Ramos (cell line): ENCODE data around the gene NEUROD2.

Source experiments
- in situ Hi-C: fragments of 300-500 bp; cut with MboI; formaldehyde crosslinking; loops from one replicate; pipeline ENCODE4 v1.14.3; 2022; ENCODE audit warnings: low sequenced_read_pairs; ENCODE audit not compliant: unreplicated experiment

Gene NEUROD2

DNA sequence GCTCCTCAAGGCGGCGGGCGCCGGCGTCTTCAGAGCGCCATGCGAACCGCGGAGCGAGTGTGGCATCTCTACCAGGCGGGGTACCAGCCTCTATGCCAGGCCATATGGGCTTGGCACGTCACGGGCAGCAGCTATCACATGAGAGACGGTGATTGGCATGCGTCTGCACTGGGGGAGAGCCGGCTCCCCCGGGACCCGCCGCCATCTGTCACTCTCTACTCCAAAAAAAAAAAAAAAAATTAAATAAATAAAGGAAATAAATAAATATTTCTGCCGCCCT is at the start of gene NEUROD2:
Gene NEUROD2 (minus strand): TSS at position 70 of the 280 bp plus-strand sequence. CDS start 1,321 bp downstream, outside the sequence.
- in situ Hi-C loops = no loop called here

DNA sequence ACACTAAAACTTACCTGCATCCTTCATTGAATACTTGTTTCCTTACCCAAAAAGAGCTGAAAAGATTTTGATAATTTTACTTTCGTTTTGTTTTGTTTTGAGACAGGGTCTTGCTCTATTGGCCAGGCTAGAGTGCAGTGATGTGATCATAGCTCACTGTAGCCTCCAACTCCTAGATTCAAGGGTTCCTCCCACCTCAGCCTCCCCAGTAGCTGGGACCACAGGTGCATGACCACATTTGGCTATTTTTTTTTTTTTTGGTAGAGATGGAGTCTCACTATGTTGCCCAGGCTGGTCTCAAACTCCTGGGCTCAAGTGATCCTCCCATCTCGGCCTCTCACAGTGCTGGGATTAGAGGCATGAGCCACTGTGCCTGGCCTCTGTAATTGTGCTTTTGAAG is 47.4 kb upstream of the NEUROD2 start:
- in situ Hi-C loops = no loop called here

DNA sequence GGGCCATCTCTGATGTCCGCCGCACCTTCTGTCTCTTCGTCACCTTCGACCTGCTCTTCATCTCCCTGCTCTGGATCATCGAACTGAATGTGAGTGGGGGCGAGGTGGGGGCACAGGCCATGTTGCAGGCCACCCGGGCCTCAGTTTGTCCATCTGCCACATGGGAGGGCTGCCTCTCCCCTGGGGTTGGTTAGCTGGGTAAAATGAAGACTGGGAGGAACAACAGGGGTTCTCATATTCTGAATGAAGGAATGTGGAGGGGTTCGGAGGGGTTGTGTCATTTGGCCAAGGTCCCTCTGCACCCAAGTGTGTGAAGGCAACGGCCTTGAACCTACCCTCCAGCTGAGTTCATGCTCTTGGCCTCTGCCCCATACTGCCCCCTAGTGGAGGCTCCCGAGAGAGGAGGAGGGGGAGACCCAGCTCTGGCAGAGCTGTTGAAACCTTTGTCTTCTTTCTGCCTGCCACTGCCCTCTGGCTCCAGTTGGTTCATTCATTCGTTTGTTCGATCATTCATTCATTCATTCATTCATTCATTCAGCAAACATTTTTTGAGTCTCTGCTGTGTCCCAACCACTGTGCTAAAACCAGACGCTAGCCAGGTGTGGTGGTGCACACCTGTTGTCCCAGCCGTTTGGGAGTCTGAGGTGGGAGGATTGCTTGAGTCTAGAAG is 46.1 kb upstream of the NEUROD2 start:
- in situ Hi-C loops = no loop called here

DNA sequence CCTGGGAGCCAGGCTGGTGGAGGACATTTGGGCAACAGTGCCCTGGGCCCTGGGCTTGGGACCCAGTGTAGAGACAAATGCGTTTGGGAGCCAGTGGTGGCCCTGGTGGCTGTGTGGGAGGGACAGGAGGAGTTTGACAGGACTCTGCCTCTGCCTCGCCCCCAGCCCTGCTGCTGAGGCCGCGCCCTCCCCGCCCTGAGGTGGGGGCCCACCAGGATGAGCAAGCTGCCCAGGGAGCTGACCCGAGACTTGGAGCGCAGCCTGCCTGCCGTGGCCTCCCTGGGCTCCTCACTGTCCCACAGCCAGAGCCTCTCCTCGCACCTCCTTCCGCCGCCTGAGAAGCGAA is 45.6 kb upstream of the NEUROD2 start:
- in situ Hi-C loops = no loop called here

GRCh38 chr17:39652587-39653315 is 45.0 kb upstream of the NEUROD2 start:
- in situ Hi-C loops = no loop called here

DNA sequence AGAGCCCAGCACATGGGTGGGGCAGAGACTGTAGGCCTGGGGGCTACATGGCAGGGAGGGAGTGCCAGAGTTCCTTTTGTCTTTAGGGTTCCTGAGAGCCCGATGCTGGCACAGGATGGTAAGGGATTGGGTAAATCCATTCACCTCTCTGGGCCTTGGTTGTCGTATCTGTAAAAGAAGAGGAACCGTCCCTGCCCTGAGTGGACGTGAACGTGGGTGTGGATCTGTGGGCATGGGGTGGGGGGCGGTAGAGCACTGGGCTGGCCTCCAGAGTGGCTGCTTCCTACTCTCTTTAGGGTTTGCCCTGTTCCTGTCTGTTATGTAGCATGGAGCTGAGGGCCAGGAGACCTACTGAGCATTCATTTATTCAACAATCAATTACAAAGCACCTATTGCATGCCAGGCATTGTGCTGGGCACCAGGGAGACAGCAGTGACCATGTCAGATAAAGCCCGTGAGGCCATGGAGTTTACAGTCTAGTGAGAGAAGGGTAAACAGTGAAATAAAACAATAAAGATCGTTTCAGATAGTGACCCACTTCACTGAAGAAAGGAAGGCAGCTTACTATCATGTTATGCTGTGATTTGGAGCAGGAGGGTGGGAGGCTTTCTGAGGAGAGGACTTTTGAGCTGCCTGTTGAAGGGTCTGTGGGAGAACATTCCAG is 44.3 kb upstream of the NEUROD2 start:
- in situ Hi-C loops = no loop called here

- in situ Hi-C loops = no loop called here
Measured at GRCh38 chr17:39650121-39650579, 42.4 kb upstream of the NEUROD2 start.

- in situ Hi-C loops = no loop called here
Measured at GRCh38 chr17:39648616-39649366, 41.1 kb upstream of the NEUROD2 start.

- in situ Hi-C loops = no loop called here
Measured at GRCh38 chr17:39647256-39647655, 39.5 kb upstream of the NEUROD2 start.

GRCh38 chr17:39643271-39643670 is 35.6 kb upstream of the NEUROD2 start:
- in situ Hi-C loops = no loop called here

DNA sequence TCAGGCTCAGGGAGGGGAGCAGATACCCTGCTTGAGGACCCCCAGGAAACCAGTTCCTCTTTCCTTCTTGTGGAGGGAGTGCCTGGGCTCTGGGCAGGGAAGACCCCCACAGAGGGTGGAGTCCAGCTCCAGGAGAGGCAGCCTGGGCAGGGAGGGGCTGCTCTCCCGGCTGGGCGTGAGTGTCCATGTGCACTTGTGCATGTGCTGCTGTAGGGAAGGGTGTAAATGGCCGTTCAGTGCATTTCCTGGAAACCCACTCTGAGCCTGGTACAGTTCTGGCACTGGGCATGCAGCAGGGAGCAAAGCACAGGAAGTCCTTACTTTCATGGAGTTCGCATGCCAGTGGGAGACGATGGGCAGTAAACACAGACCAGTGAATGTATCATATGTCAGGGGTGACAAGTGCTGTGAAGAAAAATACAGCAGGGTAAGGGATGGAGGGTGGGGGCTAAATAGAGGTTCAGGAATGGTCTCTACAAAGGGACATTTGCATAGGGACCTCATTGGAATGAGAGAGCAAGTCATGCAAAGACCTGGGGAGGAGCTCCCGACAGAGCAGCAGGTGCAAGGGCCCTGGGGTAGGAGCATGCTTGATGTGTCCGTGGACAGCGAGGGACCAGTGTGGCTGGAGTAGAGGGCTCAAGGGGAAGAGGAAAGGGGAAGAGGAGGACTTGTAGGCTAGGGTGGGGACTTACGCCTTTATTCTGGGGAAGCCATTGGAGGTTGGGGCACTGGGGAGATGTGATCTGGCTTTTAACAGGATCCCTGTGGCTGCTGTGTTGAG is 34.8 kb upstream of the NEUROD2 start:
- in situ Hi-C loops = no loop called here

DNA sequence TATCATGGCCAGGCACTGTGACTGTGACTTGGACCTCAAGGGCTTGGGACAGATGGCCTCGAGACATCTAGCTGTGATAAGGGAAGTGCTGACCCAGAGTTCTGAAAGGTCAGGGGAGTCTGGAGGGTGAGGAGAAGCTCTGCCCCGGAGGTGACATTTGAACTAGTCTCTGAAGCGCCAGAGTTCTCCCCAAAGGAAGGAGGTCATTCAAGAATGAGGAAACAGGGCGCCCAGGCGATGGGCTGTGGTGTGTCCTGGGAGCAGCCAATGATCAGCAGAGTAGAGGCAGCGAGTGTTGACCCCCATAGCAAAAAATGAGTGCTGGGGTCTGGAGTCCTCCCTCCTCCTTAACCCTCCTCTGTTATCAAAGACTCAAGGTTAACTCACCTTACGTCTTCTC is 34.2 kb upstream of the NEUROD2 start:
- in situ Hi-C loops = no loop called here

GRCh38 chr17:39641097-39641496 is 33.4 kb upstream of the NEUROD2 start:
- in situ Hi-C loops = no loop called here

- in situ Hi-C loops = no loop called here
Measured at GRCh38 chr17:39640591-39641031, 32.9 kb upstream of the NEUROD2 start.

DNA sequence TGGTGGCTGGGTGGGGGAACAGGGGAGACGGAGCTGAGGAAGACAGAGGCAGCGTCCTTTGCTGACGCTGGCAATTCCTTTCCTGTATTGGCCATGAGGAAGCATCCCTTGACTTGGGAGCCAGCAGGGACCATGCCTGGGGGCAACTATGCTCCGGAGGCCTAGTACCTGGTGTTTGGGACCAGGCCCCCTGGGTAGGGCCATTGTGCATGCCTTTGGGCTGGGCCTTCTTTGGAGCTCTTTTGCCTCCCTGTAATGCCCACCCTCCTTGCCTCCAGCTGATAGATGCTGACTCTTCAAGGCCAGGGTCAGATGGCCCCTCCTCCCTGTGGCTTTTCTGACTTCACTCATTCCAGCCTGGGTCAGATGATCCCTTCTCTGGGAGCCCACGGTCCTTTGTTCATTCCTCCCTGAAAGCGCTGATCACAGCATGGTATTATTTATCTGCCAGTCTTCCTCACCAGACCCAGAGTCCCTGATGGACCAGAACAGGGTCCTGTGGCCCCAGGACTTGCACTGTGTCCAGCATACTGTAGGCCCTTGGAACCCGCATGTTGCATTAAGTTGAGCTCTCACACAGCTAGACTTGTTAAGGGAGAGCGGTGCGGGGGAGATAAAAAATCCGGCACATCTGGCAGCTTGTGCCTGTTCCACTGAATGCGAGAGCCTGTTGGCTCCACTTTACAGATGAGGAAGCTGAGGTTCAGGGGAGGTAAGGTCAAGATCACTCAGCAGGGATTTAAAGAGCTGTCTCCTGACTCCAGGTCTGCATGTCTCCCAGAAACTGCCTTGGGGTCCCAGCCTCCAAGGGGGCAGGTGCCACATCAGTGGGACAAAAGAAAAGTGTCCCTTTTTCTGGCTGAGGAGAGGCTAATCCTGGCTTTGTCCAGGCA is 32.1 kb upstream of the NEUROD2 start:
- in situ Hi-C loops = no loop called here

- in situ Hi-C loops = no loop called here
Measured at GRCh38 chr17:39639043-39639442, 31.3 kb upstream of the NEUROD2 start.

- in situ Hi-C loops = no loop called here
Measured at GRCh38 chr17:39638317-39638716, 30.6 kb upstream of the NEUROD2 start.

DNA sequence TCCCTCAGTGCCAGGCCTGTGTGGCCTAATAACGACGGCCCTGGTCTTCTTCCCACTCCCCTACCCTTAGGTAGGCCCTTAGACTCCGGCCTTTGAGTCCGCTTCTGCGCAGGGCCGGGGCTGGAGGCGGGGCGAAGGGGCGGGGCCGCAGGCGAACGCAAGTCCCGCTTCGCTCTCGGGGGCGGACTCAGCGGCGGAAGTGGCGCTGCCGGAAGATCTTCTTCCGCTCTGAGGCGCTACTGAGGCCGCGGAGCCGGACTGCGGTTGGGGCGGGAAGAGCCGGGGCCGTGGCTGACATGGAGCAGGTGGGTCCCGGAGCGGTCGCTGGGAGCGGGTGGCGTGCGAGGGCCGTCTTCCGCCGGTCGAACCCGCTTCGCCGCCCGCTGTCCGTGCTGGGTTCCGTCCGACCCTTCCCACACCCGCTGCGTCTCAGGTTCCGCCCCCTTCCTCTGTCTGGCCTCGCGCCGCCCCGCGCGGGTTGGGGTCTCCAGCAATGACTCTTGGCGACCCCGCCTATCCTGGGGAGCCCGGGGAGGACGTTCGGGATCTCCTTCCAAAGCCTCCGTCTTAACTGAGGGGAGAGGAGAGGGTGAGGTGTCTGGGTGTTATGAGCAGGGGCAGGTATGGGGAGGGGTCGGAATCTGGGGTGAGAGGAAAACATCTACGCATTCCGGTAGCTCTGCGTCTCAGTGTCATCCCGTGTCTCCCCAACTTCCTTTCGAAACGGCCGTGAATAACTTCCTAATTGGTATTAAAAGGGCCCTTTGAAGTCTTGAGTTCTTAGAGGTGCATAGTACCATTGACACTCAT is 29.4 kb upstream of the NEUROD2 start, which contains the start of gene STARD3:
Gene STARD3 (plus strand): TSS at position 218 of the 810 bp plus-strand sequence. CDS start 16,388 bp downstream, outside the sequence.
- in situ Hi-C loops = no loop called here
